ENCODE measurements around the gene IKBKG. TPM values are rescaled to one million over a fixed set of nuclear protein-coding genes. Genes with fewer than 3 reads are reported as not detected.

Gene IKBKG
- total and polyA plus RNA-seq, 2 donors from 2014 or later, result 23.3 to 31.3 TPM

- Histone ChIP-seq H3K9me3 (ENCODE audit: control insufficient read depth in 2 of 3, insufficient read depth in 1 of 3, low read length in 3 of 3) (no peaks in the 10 kb centered on the region), H3K27me3 (ENCODE audit: control insufficient read depth, insufficient read depth, low read length) (no peaks in the 10 kb centered on the region), H3K9ac (ENCODE audit: low read length in 3 of 3) (peak overlapping the region in 2 of 3 donors; percentile 41 to 75), H3K27ac (ENCODE audit: low read depth in 2 of 2, low read length in 2 of 2) (peak overlapping the region; percentile 22 to 59), H3K36me3 (ENCODE audit: control insufficient read depth in 2 of 3, insufficient read depth in 3 of 3, low read length in 3 of 3) (no peaks in the 10 kb centered on the region), H3K4me1 (ENCODE audit: control insufficient read depth in 2 of 3, insufficient read depth in 2 of 3, low read depth in 1 of 3, low read length in 3 of 3) (peaks cover 0 to 7% (median 2%) of the 10 kb centered on the region in 3 donors), H3K4me3 (ENCODE audit: low read length in 3 of 3) (peak overlapping the region; percentile 3 to 48 (median 18))
- no peak for FAIRE-seq
- peak; percentile 83 to 92 (median 88) for DNase-seq
- intact Hi-C loops (cut with DNase I), result no loop called here
- TF ChIP-seq CTCF (IDR thresholded peaks at IDR 0.05; ENCODE audit: borderline replicate concordance, extremely low read depth, insufficient read depth), result peak; percentile 39
Measured at GRCh38 chrX:154526901-154527675, 20.3 kb upstream of the IKBKG start.

- Histone ChIP-seq H3K9me3 (ENCODE audit: control insufficient read depth in 2 of 3, insufficient read depth in 1 of 3, low read length in 3 of 3) (no peaks in the 10 kb centered on the region), H3K4me1 (ENCODE audit: control insufficient read depth in 2 of 3, insufficient read depth in 2 of 3, low read depth in 1 of 3, low read length in 3 of 3) (peaks cover 0 to 7% (median 2%) of the 10 kb centered on the region in 3 donors), H3K9ac (ENCODE audit: low read length in 3 of 3) (no peak overlapping the region), H3K27me3 (ENCODE audit: control insufficient read depth, insufficient read depth, low read length) (no peaks in the 10 kb centered on the region), H3K27ac (ENCODE audit: low read depth in 2 of 2, low read length in 2 of 2) (no peak overlapping the region), H3K36me3 (ENCODE audit: control insufficient read depth in 2 of 3, insufficient read depth in 3 of 3, low read length in 3 of 3) (no peaks in the 10 kb centered on the region), H3K4me3 (ENCODE audit: low read length in 3 of 3) (no peak overlapping the region)
- intact Hi-C loops (cut with DNase I), result no loop called here
- TF ChIP-seq CTCF (IDR thresholded peaks at IDR 0.05; ENCODE audit: borderline replicate concordance, extremely low read depth, insufficient read depth), result no peak
- no peak for FAIRE-seq
- DNase-seq, result no peak
Measured at GRCh38 chrX:154529206-154529612, 18.2 kb upstream of the IKBKG start.

DNA sequence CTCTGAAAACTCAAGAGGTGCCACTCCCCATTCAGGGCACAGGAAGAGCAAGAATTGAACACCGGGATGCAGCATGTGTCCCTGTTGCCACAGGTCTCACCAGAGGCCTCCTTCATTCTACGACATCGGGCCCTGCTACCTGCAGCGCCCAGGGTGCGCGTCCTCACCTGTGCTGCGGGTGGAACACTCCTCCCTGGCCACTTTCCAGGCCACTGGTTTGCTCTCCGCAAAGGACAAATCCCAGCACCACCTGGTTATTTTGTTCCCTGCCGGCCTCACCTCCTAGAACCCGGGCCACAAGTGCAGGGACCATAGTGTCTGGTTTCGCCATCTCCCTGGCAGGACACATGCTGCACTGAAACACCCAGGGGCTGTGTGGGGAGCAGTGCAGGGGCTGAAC, 17.1 kb upstream of the IKBKG start:
- DNase-seq (no peak), FAIRE-seq (no peak)
- Histone ChIP-seq H3K9me3 (ENCODE audit: control insufficient read depth in 2 of 3, insufficient read depth in 1 of 3, low read length in 3 of 3) (no peaks in the 10 kb centered on the region), H3K27ac (ENCODE audit: low read depth in 2 of 2, low read length in 2 of 2) (no peak overlapping the region), H3K4me1 (ENCODE audit: control insufficient read depth in 2 of 3, insufficient read depth in 2 of 3, low read depth in 1 of 3, low read length in 3 of 3) (peaks cover 0 to 9% (median 2%) of the 10 kb centered on the region in 3 donors), H3K27me3 (ENCODE audit: control insufficient read depth, insufficient read depth, low read length) (no peaks in the 10 kb centered on the region), H3K36me3 (ENCODE audit: control insufficient read depth in 2 of 3, insufficient read depth in 3 of 3, low read length in 3 of 3) (no peaks in the 10 kb centered on the region), H3K9ac (ENCODE audit: low read length in 3 of 3) (no peak overlapping the region), H3K4me3 (ENCODE audit: low read length in 3 of 3) (no peak overlapping the region)
- intact Hi-C loops (cut with DNase I), result no loop called here
- TF ChIP-seq CTCF (IDR thresholded peaks at IDR 0.05; ENCODE audit: borderline replicate concordance, extremely low read depth, insufficient read depth), result no peak
